GM12874 (cell line): ENCODE measurements around the gene TTLL9.

Experiments used
- CTCF ChIP-seq: IDR thresholded peaks from 2 replicates; pipeline ENCODE4 v1.5.1; 2011; ENCODE audit warnings: low read depth, mild to moderate bottlenecking, control low read depth, low read length, moderate library complexity; ENCODE audit not compliant: insufficient read depth

The TTLL9 gene

DNA sequence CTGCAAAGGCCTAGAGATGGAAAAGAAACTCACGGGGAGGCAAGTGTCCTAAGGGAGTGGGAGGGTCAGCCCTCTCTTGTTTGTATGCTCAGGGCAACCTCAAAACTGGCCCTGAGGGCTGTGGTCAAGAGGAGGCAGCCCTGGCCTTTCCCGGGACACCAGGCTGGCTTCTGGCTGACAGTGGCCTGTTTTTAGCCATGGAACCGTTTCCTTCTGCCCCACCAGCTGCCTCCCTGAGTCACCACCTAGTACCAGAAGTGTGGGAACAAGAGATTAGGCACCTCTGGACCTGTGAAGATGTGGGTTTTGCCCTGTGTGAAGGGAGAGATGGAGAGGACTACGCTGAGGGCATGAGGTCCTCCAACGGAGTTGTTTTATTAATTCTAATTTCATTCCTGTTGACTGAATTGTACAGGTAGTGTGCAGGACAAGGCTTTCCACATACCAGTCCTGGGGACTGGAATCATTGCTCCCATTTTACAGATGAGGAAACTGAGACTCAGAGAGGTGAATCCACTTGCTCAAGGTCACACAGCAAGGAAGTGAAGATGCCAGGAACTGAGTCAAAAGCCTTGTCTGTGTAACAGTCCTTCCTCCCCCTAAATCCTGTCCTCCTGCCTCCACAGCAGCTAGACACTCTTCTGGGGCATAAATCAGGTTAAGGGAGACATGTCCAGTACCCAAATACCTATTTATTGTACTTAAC lies 30.5 kb upstream of the TTLL9 start:
- no peak for TF ChIP-seq CTCF

DNA sequence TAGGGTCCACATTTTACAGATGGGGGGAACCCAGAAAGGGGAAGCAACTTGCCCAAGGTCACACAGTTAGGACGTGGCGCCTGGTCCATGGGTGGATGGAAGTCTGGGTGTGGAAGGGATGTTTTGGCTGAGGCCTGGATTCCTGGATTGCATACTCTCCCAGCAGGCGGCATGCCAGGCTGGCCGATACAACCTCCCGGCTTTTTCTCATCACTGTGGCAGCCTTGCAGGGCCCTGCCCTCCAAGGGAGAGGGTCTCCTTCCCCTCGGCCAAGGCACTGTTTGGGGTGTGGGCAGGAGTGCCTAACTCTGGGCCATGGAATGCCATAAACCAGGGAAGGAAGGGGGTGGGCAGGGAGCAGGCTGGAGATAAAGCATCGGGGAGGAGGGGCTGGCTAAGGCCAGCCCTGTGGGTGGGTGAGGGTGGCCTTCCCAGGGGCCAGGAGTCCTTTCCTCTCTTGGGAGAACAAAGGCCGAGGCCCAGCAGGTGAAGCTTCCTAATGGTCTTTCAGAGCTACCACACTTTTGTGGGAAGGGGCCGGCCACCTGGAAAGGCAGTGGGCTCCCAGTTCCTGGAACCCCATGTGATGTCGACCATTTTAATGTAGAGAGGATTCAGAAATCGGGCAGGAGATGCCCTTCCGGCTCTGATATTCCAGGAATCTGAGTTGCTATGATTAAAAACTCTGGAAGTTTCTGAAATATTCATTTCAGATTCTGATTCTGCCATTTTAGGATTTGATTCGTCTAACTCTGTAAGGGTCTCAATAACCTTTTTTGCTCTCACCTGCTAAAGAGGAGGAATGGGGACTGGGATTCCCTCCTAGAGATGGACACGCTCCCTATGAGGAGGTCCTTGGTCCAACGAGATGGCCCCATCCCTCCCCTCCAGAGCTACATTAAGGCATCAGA lies 29.3 kb upstream of the TTLL9 start:
- no peak for TF ChIP-seq CTCF

- no peak for TF ChIP-seq CTCF
These were observed 28.5 kb upstream of the TTLL9 start for GRCh38 chr20:31841928-31842327.

GRCh38 chr20:31842471-31843157 lies 27.8 kb upstream of the TTLL9 start:
- TF ChIP-seq CTCF, result no peak

DNA sequence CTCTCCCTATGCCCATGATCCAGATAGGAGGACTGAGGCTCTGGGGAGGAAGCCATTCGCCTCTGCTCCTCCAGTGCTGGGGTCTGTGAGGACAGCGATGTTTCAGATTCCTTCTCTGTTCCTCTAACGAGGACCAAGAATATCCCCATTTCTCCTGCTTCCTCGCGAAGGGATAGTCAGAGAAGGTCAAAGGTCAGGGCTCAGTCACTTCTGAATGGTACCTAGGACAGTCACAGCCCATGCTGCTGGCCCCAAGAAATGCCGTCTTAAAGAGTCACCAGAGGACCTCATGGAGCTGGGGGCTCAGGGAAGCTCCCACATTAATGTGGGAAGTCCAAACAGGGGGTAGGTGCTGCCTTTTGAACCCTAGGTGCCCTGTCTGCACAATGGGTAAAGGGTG lies 27.1 kb upstream of the TTLL9 start:
- TF ChIP-seq CTCF, result no peak

DNA sequence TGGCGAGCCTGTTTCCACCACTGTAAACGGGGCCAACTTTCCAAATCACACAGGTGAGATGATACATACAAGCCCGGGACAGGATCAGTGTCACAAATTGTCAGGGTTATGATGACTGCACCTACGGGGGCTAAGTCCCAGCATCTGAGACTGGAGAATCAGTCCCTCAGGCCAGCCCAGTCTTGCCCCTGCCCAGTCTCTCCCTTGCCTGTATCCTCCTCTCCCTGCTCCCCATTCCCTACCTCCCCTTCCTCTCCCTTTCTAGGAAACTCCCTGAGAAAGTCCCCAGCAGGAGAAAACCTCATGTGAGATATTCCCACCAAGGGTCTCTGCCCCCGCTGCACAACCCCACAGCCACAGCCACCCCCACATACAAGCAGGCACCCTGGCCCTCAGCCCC lies 26.6 kb upstream of the TTLL9 start:
- no peak for TF ChIP-seq CTCF

- TF ChIP-seq CTCF, result no peak
These were observed 25.6 kb upstream of the TTLL9 start for GRCh38 chr20:31844737-31845299.
